Fibroblast of lung (primary cell): ENCODE data around the gene SLC23A3. TPM values are rescaled to one million over a fixed set of nuclear protein-coding genes. Genes with fewer than 3 reads are reported as not detected.

Experiments
- DNase-seq, 2 donors: peaks; one replicate each; pipeline versions ENCODE4 v3.0.0 to v3.0.0-alpha.2; 2010; ENCODE audit warnings: low read depth in 2 of 2
- H2AFZ ChIP-seq: 2 replicates; pipeline ENCODE4 v1.5.1; 2012; ENCODE audit warnings: low read length, control low read depth, inconsistent platforms
- H3K27ac ChIP-seq: 2 replicates; pipeline ENCODE4 v1.5.1; 2011; ENCODE audit warnings: low read length, control low read depth; ENCODE audit not compliant: insufficient read depth
- H3K27me3 ChIP-seq: 2 replicates; pipeline ENCODE4 v1.5.1; 2011; ENCODE audit warnings: mild to moderate bottlenecking, low read length; ENCODE audit not compliant: control insufficient read depth, insufficient read depth
- H3K36me3 ChIP-seq: 2 replicates; pipeline ENCODE4 v1.5.1; 2011; ENCODE audit warnings: low read length; ENCODE audit not compliant: control insufficient read depth, insufficient read depth
- H3K4me1 ChIP-seq: 2 replicates; pipeline ENCODE4 v1.5.1; 2011; ENCODE audit warnings: low read length; ENCODE audit not compliant: control insufficient read depth, insufficient read depth; ENCODE audit errors: extremely low read depth
- H3K4me2 ChIP-seq: 2 replicates; pipeline ENCODE4 v1.5.1; 2011; ENCODE audit warnings: low read length, control low read depth; ENCODE audit not compliant: insufficient read depth; ENCODE audit errors: extremely low read depth
- H3K4me3 ChIP-seq, 4 experiments: fragments of 200-600 bp in 1 of 4; sonication (generic) in 1 of 4; replicated peaks in 1 of 4; 2 replicates each; pipeline ENCODE4 v1.5.1; 2011 to 2016; ENCODE audit warnings: low read length in 4 of 4, low read depth in 3 of 4, mild to moderate bottlenecking in 3 of 4, control low read depth in 2 of 4, inconsistent platforms in 1 of 4, mixed read lengths in 1 of 4; ENCODE audit not compliant: insufficient read depth in 1 of 4; ENCODE audit errors: control extremely low read depth in 1 of 4
- H3K79me2 ChIP-seq: 2 replicates; pipeline ENCODE4 v1.5.1; 2012; ENCODE audit warnings: mild to moderate bottlenecking, low read length, inconsistent platforms; ENCODE audit not compliant: control insufficient read depth, insufficient read depth
- H3K9ac ChIP-seq: 2 replicates; pipeline ENCODE4 v1.5.1; 2011; ENCODE audit warnings: mild to moderate bottlenecking, low read length, control low read depth; ENCODE audit not compliant: insufficient read depth
- H3K9me3 ChIP-seq: 2 replicates; pipeline ENCODE4 v1.5.1; 2012; ENCODE audit warnings: low read depth, low read length; ENCODE audit not compliant: control insufficient read depth, insufficient read depth
- H4K20me1 ChIP-seq: 2 replicates; pipeline ENCODE4 v1.5.1; 2011; ENCODE audit warnings: low read length; ENCODE audit not compliant: control insufficient read depth, insufficient read depth; ENCODE audit errors: extremely low read depth
- CTCF ChIP-seq, 2 donors: IDR thresholded peaks in 1 of 2; conservative IDR thresholded peaks in 1 of 2; 1 replicate in 1 of 2; 2 replicates in 1 of 2; pipeline ENCODE4 v1.5.1; 2011 to 2012; ENCODE audit warnings: low read length in 2 of 2, control low read depth in 1 of 2, inconsistent platforms in 1 of 2, low read depth in 1 of 2, mild to moderate bottlenecking in 1 of 2
- EZH2 ChIP-seq: IDR thresholded peaks from 2 replicates; pipeline ENCODE4 v1.5.1; 2012; ENCODE audit warnings: low read length, control low read depth, mild to moderate bottlenecking; ENCODE audit errors: missing control alignments
- polyA plus RNA-seq, 2 donors: library from polyadenylated mRNA; depleted of rRNA in 1 of 2; stranded (reverse) in 1 of 2; unstranded in 1 of 2; fragments of >200 nt; gene quantifications; 2 replicates each; pipeline ENCODE4 v1.2.1, GENCODE V29; 2011 to 2012; ENCODE audit warnings: missing spikeins in 1 of 2
- total RNA-seq: library from RNA; depleted of rRNA; stranded (reverse); fragments of >200 nt; gene quantifications from 2 replicates; pipeline ENCODE4 v1.2.1, GENCODE V29; 2014

SLC23A3 gene
- total and polyA plus RNA-seq, 2 donors (not counting 1 experiment from before 2014, with no cell fraction given) = 0.52 to 2.5 TPM

- DNase-seq = no peak
- Histone ChIP-seq H2AFZ (no peak overlapping the region), H3K4me3 (no peak overlapping the region), H3K4me1 (peaks cover 9% of the 10 kb centered on the region), H4K20me1 (no peaks in the 10 kb centered on the region), H3K9ac (no peak overlapping the region), H3K79me2 (peaks cover 17% of the 10 kb centered on the region), H3K36me3 (peaks cover 13% of the 10 kb centered on the region), H3K9me3 (no peaks in the 10 kb centered on the region), H3K4me2 (no peak overlapping the region), H3K27me3 (no peaks in the 10 kb centered on the region), H3K27ac (no peak overlapping the region)
- no peak for TF ChIP-seq EZH2
- no peak for TF ChIP-seq CTCF (conservative IDR thresholded peaks at IDR 0.05 in 1 of 2, IDR thresholded peaks at IDR 0.05 in 1 of 2; ENCODE audit: low read depth in 1 of 2, low read length in 2 of 2)
These were observed 4.3 kb upstream of the SLC23A3 start for GRCh38 chr2:219174146-219174545.

GRCh38 chr2:219173176-219173575 is 3.3 kb upstream of the SLC23A3 start:
- no peak overlapping the region for H2AFZ ChIP-seq
- no peak overlapping the region for H3K9ac ChIP-seq
- H3K27me3 ChIP-seq = no peaks in the 10 kb centered on the region
- H3K79me2 ChIP-seq = peaks cover 11% of the 10 kb centered on the region
- TF ChIP-seq EZH2 = no peak
- TF ChIP-seq CTCF (conservative IDR thresholded peaks at IDR 0.05 in 1 of 2, IDR thresholded peaks at IDR 0.05 in 1 of 2; ENCODE audit: low read depth in 1 of 2, low read length in 2 of 2) = no peak
- H3K9me3 ChIP-seq = no peaks in the 10 kb centered on the region
- H3K27ac ChIP-seq = no peak overlapping the region
- no peak overlapping the region for H3K4me3 ChIP-seq
- no peak overlapping the region for H3K4me2 ChIP-seq
- H3K4me1 ChIP-seq = peaks cover 6% of the 10 kb centered on the region
- peaks cover 13% of the 10 kb centered on the region for H3K36me3 ChIP-seq
- DNase-seq = no peak
- no peaks in the 10 kb centered on the region for H4K20me1 ChIP-seq

- H3K9ac ChIP-seq = no peak overlapping the region
- no peak overlapping the region for H3K27ac ChIP-seq
- no peaks in the 10 kb centered on the region for H3K27me3 ChIP-seq
- no peak for DNase-seq
- H3K79me2 ChIP-seq = peaks cover 11% of the 10 kb centered on the region
- no peaks in the 10 kb centered on the region for H3K9me3 ChIP-seq
- TF ChIP-seq CTCF (conservative IDR thresholded peaks at IDR 0.05 in 1 of 2, IDR thresholded peaks at IDR 0.05 in 1 of 2; ENCODE audit: low read depth in 1 of 2, low read length in 2 of 2) (no peak), EZH2 (no peak)
- H2AFZ ChIP-seq = no peak overlapping the region
- peaks cover 6% of the 10 kb centered on the region for H3K4me1 ChIP-seq
- H3K4me3 ChIP-seq = no peak overlapping the region
- H3K36me3 ChIP-seq = peaks cover 13% of the 10 kb centered on the region
- H4K20me1 ChIP-seq = no peaks in the 10 kb centered on the region
- H3K4me2 ChIP-seq = no peak overlapping the region
These were observed 2.7 kb upstream of the SLC23A3 start for GRCh38 chr2:219172231-219173154.
